Heart right ventricle (tissue), 16 donors: Measurements from ENCODE around the gene RASGRF2. TPM values are rescaled to one million over a fixed set of nuclear protein-coding genes. Genes with fewer than 3 reads are reported as not detected.

Experiments used
- ATAC-seq, 8 donors: fragments of 200-7000 bp; cut with Tn5 transposase; one replicate each; pipeline ENCODE4 v1.9.1; 2020; ENCODE audit warnings: mild to moderate bottlenecking in 8 of 8, moderate library complexity in 8 of 8, moderate number of reproducible peaks in 1 of 8
- DNase-seq, 2 donors: peaks; one replicate each; pipeline ENCODE4 v3.0.0-alpha.2; 2020
- H3K27ac ChIP-seq, 10 donors: fragments of 200-600 bp; sonication (generic) in 2 of 10; one replicate each; pipeline versions ENCODE4 v1.5.0 to v1.8.0; 2020 to 2022; ENCODE audit warnings: mild to moderate bottlenecking in 3 of 10
- H3K27me3 ChIP-seq, 7 donors: fragments of 200-600 bp; one replicate each; pipeline ENCODE4 v1.8.0; 2021 to 2022; ENCODE audit warnings: mild to moderate bottlenecking in 2 of 7
- H3K36me3 ChIP-seq, 9 donors: fragments of 200-600 bp; sonication (generic) in 1 of 9; one replicate each; pipeline versions ENCODE4 v1.5.0 to v1.8.0; 2020 to 2022; ENCODE audit warnings: mild to moderate bottlenecking in 2 of 9
- H3K4me1 ChIP-seq, 9 donors: fragments of 200-600 bp; sonication (generic) in 1 of 9; one replicate each; pipeline versions ENCODE4 v1.5.0 to v1.8.0; 2020 to 2022; ENCODE audit warnings: mild to moderate bottlenecking in 4 of 9
- H3K4me3 ChIP-seq, 10 donors: fragments of 200-600 bp; sonication (generic) in 2 of 10; one replicate each; pipeline versions ENCODE4 v1.5.0 to v1.8.0; 2020 to 2022; ENCODE audit warnings: mild to moderate bottlenecking in 7 of 10, moderate library complexity in 2 of 10
- H3K9me3 ChIP-seq, 11 donors: fragments of 200-600 bp in 10 of 11; sonication (generic) in 2 of 11; one replicate each; pipeline versions ENCODE4 v1.5.0 to v1.8.0; 2013 to 2022; ENCODE audit warnings: mild to moderate bottlenecking in 2 of 11, control low read depth in 1 of 11, moderate library complexity in 1 of 11
- WGBS, 2 donors: extraction: QIAGEN DNeasy Blood & Tissue Kit; methylation state at CpG; one replicate each; pipeline ENCODE4 v1.1.7; 2013; ENCODE audit warnings: inconsistent platforms in 1 of 2; 5-methylcytosine and 5-hydroxymethylcytosine counted together
- intact Hi-C, 10 donors: fragments of 100-400 bp; cut with DNase I; formaldehyde crosslinking; loops; one replicate each; pipeline versions ENCODE4 v1.11.1 to v1.14.2; 2022
- polyA plus RNA-seq, 2 donors: library from polyadenylated mRNA; stranded (reverse); fragments of 200-250 nt; gene quantifications; one replicate each; pipeline ENCODE4 v1.2.3, GENCODE V29; 2013
- total RNA-seq, 10 donors: library from RNA; stranded (reverse); fragmentation: NEBNext Ultra II Directional in 3 of 10; extraction: Animal tissue kit (Norgen Biotek cat#: 25700) in 3 of 10; gene quantifications; one replicate each; pipeline versions ENCODE4 v1.2.1 to v1.2.4, GENCODE V29; 2021 to 2023
- TF ChIP-seq, protein P1 (sequence below), 9 donors: fragments of 200-600 bp; sonication (generic) in 2 of 9; IDR thresholded peaks; one replicate each; pipeline versions ENCODE4 v1.5.0 to v1.8.0; 2021 to 2022; ENCODE audit warnings: antibody characterized with exemption in 9 of 9, mild to moderate bottlenecking in 5 of 9, moderate library complexity in 1 of 9
- donor health status: Arrhythmogenic right ventricular cardiomyopathy.
- donor health status: ischemic (EF 13 %, LVEDD 7.1; RV severe dilation, severe dysfunction).
- donor health status: healthy with polysubstance abuse.
- donor health status: DM: no; HTN: yes; CAD: no.
- donor health status: DM: no; HTN: no; CAD: no.
- donor health status: ischemic (EF 25% LVEDD 6.9; RV normal size, moderate dysfunction).
- donor health status: ischemic (EF 25% LVEDD 5.7; RV mildly dilated, moderate dysfunction).
- donor health status: healthy.
- donor health status: DM: yes; HTN: yes; CAD: no.
- donor health status: Ischemic cardiomyopathy.
- donor health status: ischemic (EF 35%, LVEDD 5.7; RV mildly dilated, moderate dysfunction).
- donor health status: nonischemic (EF 11% LVEDD 7.7; RV severe dilation, severe dysfunction).
- donor health status: DM: yes; HTN: yes; CAD: no.
- donor health status: PGD.
- donor health status: ischemic (EF 29% LVEDD 5.4; RV normal size, mild dysfunction).
- donor health status: nonischemic (EF 23%, LVEDD 6.1; RV moderate dilation, normal function).

The RASGRF2 gene
- total and polyA plus RNA-seq, 12 donors: 2.9 to 13.4 (median 6.8) TPM

DNA sequence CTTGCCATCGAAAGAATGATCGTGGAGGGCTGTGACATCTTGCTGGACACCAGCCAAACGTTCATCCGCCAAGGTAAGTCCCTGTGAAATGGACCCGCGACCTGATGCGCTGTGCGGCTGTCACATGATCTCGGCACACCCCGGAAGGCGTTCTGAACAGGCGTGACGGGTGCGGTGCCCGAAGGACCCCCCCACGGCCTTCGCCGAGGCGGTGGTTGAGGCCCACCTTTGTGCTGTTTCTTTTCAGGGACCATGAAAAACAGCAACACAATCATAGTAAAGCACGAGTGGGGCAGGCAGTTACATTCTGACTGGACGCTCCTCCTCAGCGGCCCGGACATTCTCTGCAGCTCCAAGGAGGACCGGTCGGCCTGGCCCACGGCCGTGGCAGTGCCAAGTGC, 126.7 kb downstream of the RASGRF2 start:
- H3K36me3 ChIP-seq: peaks cover 0 to 24% (median 4%) of the 10 kb centered on the region in 9 donors
- no peak overlapping the region for H3K27ac ChIP-seq
- TF ChIP-seq, protein P1, sequence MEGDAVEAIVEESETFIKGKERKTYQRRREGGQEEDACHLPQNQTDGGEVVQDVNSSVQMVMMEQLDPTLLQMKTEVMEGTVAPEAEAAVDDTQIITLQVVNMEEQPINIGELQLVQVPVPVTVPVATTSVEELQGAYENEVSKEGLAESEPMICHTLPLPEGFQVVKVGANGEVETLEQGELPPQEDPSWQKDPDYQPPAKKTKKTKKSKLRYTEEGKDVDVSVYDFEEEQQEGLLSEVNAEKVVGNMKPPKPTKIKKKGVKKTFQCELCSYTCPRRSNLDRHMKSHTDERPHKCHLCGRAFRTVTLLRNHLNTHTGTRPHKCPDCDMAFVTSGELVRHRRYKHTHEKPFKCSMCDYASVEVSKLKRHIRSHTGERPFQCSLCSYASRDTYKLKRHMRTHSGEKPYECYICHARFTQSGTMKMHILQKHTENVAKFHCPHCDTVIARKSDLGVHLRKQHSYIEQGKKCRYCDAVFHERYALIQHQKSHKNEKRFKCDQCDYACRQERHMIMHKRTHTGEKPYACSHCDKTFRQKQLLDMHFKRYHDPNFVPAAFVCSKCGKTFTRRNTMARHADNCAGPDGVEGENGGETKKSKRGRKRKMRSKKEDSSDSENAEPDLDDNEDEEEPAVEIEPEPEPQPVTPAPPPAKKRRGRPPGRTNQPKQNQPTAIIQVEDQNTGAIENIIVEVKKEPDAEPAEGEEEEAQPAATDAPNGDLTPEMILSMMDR (IDR thresholded peaks at IDR 0.05): no peak
- peak overlapping the region in 5 of 10 donors; percentile 6 to 26 (median 17) for H3K4me3 ChIP-seq
- 91% methylated on average over 27 of the region's 27 CpGs for WGBS, 2 donors
- H3K9me3 ChIP-seq: no peaks in the 10 kb centered on the region
- no peaks in the 10 kb centered on the region for H3K4me1 ChIP-seq
- no peak for DNase-seq
- H3K27me3 ChIP-seq: no peaks in the 10 kb centered on the region
- intact Hi-C loops: loop anchor here in 1 of 10 donors (5.0 kb wide), 1 partner anchor 125 kb away; the partner anchor contains the start of gene RASGRF2
- ATAC-seq: no peak

DNA sequence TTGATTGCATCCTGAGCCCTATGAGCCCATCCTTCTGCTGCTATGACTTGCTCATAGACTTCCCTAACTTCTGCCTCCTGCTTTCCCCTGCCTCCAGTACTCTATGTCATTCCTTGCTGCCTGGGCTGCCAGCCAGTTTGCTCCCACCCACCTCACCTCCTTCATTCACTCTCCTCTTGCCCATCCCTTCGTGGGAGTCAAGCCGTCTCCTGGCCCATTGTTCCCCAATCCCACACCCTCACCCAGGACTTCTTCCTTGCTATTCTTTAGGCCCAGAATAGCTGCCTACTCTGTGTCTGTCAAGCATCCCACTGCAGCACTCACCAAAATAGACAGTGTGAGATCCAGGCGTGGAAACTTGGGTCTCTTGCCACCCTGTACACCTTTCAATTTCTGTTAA, 131.0 kb downstream of the RASGRF2 start:
- Histone ChIP-seq H3K4me1 (no peaks in the 10 kb centered on the region), H3K36me3 (peaks cover 0 to 50% (median 3%) of the 10 kb centered on the region in 9 donors), H3K4me3 (no peak overlapping the region), H3K27ac (no peak overlapping the region), H3K27me3 (no peaks in the 10 kb centered on the region), H3K9me3 (no peaks in the 10 kb centered on the region)
- DNase-seq (no peak), ATAC-seq (no peak)
- intact Hi-C loops: no loop called here
- WGBS, 2 donors: 75% methylated on average over 3 of the region's 3 CpGs
- TF ChIP-seq, protein P1 (IDR thresholded peaks at IDR 0.05): no peak

DNA sequence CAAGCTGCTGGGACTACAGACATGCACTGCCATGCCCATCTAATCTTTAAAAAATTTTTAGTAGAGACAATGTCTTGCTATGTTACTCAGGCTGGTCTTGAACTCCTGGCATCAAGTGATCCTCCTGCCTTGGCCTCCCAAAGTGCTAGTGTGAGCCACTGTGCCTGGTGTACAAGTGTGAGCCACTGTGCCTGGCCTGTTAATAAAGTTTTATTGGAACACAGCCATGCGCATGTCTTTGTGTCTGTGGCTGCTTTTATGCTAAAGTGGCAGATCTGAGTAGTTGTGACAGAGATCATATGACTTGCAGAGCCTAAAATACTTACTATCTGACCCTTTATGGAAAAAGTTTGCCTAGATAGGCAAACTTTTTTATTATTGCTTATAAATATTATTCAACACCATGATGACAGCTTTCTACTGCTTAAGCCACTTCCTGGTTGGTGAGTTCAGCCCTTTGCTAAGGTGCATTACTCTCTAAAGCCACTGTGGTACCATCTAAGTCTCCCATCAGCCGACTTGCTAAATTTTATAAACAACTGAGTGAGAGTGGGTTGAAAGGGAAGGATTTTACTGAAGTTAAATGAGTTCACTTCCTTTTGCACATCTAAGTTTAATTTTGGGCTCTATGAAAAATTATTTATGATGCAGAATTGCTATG, 133.5 kb downstream of the RASGRF2 start:
- Histone ChIP-seq H3K36me3 (peaks cover 0 to 32% (median 0%) of the 10 kb centered on the region in 9 donors), H3K27ac (no peak overlapping the region), H3K9me3 (no peaks in the 10 kb centered on the region), H3K27me3 (no peaks in the 10 kb centered on the region), H3K4me1 (no peaks in the 10 kb centered on the region), H3K4me3 (no peak overlapping the region)
- TF ChIP-seq, protein P1 (IDR thresholded peaks at IDR 0.05): no peak
- 92 to 96% methylated on average over 2 of the region's 2 CpGs for WGBS, 2 donors
- DNase-seq (no peak), ATAC-seq (no peak)
- intact Hi-C loops: no loop called here

DNA sequence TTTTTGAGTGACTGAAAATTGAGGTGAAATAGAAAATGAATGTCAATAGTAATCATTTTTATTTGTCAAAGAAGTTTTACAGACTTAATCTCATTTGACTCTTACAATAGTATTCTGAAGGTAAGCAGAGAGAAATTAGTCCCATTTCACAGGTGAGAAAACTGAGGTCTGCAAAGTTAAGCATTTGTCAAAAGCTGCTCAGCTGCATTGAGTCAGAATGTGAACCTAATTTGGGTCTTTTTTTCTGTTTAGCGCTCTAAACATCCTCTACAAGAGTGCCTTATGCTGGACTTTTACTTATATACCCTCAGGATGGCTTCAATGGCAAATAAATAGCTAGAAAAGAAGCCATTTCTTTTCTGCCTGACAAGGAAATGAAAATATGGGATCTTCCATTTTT, 135.7 kb downstream of the RASGRF2 start:
- peaks cover 0 to 36% (median 0%) of the 10 kb centered on the region in 9 donors for H3K36me3 ChIP-seq
- no peak for DNase-seq
- 97 to 100% methylated on average over 1 of the region's 1 CpG for WGBS, 2 donors
- TF ChIP-seq, protein P1 (IDR thresholded peaks at IDR 0.05): no peak
- no peaks in the 10 kb centered on the region for H3K4me1 ChIP-seq
- H3K4me3 ChIP-seq: no peak overlapping the region
- intact Hi-C loops: no loop called here
- H3K27me3 ChIP-seq: no peaks in the 10 kb centered on the region
- no peak for ATAC-seq
- H3K27ac ChIP-seq: no peak overlapping the region
- no peaks in the 10 kb centered on the region for H3K9me3 ChIP-seq
